GM21825 (cell line): ENCODE results near the gene SUSD3.
"Not testable (repeated sequence)": the region's sequence is repeated elsewhere in the genome, so short reads cannot be mapped to it uniquely, and the experiment has no call there.

Experiments used
- ATAC-seq: cut with Tn5 transposase; IDR thresholded peaks from one replicate; pipeline ENCODE4 v1.9.1; 2021; ENCODE audit warnings: mild to moderate bottlenecking, moderate library complexity; ENCODE audit not compliant: unreplicated experiment

Gene SUSD3

DNA sequence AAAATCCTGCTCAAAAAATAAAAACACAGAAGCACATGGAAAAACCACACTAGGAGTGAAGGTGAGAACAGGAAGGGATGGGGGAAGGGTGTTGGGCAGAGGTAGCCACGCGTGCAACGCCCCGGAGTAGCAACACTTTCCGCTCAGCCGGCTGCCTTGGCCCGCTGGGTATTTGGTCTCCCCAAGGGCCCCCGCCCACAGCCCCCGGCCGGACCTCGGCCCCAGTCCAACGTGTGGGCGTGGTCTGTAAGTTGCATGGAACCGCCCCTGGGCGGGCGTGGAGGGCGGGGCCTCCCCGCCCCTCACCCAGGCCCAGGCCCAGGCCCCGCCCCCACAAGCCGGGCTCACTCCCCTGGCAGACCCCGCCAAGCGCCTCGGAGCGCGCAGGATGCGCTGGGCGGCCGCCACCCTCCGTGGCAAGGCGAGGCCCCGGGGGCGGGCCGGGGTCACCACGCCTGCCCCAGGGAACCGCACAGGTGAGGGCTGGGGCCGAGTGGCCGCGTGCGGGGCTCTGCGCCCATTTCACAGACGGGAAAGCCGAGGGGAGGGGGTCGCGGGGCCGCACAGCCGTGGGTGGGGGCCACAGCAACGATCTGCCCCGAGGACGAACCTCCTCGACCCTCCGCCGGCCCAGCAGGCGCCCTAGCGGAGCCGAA is at the start of gene SUSD3:
TSS of gene SUSD3 (plus strand) at position 347 of the 656 bp plus-strand sequence. CDS start at position 389, 42 bp downstream.
- peak; percentile 41 for ATAC-seq

DNA sequence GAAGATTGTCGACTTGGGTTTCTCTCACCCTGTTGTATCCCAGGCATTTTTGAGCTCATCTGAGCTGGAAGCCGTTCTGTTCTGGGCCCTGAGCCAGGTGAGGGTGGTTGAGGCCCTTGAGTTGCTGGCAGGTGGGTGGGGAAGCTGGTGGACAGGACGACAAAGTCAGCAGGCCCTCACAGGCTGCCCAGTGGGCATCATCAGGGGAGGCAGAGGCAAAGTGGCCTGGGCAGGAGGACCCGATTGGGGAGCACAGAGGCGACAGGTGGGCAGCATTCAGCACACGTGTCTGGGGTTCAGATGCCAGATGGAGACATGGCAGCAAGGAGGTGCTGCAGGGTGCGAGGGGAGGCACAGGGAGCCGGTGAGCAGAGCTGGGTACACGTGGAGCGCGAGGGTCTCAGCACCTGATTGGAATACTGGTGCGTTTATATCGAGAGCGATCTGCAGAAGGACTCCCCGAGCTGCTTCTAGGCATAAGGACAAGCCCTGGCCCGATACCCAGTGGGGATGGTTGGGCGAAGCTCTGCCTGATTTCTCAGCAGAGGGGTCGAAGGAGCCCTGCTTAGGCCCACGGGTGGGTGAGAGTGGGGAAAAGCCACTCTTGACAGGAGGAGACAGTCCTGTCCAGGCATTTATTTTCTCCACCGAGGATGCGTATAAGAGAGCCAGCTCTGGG is 49.0 kb upstream of the SUSD3 start:
- ATAC-seq: no peak

DNA sequence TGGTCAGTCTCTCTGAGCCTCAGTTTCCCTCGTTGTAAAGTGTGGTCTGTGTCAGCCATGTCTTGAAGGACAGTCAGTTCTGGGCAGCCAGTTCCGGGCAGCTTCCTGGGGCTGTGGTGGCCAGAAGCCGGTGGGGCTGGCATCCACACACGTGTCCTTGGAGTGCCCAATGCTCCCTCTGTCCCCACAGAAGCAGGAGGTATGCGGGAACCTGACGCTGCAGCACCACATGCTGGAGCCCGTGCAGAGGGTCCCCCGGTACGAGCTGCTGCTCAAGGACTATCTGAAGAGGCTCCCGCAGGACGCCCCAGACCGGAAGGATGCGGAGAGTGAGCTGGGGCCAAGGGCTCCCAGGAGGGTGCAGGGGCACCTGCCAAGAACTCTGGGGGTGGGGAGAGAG is 48.4 kb upstream of the SUSD3 start:
- ATAC-seq: no peak

DNA sequence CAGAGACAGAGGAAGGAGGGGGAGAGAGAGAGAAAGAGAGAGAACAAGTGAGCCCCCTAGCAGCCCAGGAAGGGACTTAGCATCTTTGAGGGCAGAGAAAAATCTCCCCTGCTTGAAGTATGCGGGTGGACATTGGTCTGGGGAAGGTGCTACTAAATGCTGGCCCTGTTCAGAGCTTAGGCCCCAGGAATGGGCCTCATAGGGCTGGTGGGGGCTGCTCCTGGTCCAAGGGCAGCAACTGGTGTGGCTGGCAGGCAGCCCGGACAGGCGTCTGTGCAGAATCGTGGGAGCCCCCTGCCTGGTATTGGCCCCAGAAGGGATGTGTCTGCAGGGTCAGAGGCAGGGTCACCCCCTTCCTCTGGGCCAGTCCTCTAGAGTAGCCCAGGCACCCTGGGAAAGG is 47.8 kb upstream of the SUSD3 start:
- ATAC-seq: no peak

DNA sequence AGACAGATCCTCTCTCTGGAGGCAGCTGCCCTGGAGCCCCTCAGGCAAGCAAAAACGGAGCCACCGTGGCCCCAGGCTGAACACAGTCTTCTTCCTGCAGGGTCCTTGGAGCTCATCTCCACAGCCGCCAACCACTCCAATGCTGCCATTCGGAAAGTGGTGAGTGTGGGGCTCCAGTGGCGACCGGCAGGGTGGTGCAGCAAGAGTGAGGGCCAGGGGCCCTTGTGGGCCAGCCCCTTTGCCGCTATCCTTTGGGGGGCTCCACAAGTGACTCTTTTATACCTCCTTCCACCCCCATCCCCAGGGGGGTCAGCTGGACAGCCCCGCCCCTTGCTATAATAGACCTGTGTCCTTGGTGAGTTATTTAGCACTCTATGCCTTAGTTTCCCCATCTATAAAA is 47.4 kb upstream of the SUSD3 start:
- ATAC-seq: no peak

DNA sequence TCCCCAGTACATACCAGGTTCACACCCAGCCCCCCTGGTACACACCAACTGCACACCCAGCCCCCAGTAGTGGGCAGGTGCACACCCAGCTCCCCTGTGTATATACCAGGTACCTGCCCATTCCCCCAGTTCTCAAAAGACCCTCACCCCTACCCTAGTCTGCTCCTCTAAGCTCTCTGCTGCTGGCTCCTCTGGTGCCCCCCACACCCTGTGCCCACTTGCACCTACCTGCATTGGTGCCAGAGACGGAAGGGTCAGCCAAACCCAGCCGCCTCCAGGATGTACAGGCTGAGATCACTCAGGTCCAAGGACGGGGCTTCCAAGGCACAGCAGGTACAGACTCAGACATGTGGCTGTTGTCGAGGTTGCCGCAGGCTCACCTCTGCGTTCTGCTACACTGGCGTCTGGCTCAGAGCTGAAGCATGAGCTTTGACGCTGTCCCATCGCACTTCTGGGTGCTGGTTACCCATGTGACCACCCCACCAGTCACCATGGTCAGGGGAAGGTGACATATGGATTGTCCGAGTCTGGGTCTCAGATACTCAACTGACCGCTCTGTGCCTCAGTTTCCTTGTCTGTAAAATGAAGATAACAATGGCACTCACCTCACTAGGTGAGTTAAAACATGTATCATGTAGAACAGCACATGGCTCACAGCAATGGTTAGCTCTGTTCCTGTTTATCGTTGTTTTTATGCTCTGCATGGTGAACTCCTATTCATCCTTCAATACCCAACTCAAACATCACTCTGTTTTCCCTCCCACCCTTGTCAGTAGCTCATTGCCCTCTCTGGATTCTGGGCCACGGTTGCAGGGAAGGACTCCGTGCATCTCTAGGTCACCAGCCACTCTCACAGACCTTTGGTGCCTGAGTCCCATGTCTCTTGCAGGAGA is 45.3 kb upstream of the SUSD3 start:
- ATAC-seq: no peak

DNA sequence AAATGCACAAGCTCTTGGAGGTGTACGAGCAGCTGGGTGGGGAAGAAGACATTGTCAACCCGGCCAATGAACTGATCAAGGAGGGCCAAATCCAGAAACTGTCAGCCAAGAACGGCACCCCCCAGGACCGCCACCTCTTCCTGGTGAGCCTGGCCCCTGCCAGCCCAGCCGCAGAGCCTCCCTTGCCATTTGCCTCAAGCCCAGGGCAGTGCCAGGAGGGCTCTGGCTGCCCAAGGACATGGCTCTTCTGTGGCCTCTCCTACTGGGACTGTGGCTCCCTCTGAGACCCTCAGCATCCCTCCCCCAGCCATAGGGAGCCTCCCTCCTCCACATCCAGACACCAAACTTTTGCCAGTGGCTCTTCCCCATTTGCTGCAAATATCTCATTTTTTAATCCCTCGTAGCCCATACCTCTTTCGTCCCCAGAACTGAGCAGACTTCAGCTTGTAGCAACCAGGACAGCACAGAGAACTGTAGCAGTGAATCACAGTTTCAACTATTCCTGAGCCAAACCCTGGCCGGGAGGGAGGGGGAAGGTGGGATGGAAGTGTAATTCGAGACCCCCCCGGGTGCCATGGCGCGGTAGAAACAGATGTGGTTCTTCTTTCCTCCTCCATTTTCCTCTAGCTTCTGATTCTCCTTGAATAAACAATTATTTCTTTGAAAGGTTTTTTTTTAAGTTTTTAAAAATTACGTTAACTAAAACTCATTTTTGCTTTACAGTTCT is 44.5 kb upstream of the SUSD3 start:
- ATAC-seq: no peak

DNA sequence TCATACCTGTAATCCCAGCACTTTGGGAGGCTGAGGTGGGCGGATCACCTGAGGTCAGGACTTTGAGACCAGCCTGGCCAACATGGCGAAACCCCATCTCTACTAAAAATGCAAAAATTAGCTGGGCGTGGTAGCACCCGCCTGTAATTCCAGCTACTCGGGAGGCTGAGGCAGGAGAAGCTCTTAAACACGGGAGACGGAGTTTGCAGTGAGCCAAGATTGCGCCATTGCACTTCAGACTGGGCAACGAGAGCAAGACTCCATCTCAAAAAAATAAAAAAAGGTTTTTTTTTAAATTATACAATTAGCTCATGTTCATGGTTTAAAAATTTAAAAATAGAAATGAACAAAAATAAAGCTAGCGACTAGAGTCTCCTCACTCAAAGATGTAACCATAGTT is 43.3 kb upstream of the SUSD3 start:
- not testable (repeated sequence) for ATAC-seq

DNA sequence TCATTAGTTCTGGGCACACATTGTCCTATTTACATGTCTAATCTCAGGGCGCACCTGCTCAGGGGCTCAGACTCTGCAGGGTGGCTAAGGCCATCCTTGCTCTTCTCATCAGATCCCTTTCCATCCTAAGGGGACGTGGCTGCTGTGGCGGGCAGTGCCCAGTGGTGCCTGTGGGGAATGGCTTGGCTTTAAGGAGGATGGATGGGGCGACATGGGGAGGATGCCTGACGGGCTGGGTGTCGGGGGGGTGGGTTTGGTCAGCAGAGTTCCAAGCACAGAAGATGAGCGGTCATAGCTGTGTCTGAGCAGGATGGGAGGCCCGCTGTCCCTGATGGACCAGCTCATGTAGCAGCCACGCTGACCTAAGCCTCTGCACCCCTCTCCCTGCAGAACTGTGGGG is 40.9 kb upstream of the SUSD3 start:
- no peak for ATAC-seq

DNA sequence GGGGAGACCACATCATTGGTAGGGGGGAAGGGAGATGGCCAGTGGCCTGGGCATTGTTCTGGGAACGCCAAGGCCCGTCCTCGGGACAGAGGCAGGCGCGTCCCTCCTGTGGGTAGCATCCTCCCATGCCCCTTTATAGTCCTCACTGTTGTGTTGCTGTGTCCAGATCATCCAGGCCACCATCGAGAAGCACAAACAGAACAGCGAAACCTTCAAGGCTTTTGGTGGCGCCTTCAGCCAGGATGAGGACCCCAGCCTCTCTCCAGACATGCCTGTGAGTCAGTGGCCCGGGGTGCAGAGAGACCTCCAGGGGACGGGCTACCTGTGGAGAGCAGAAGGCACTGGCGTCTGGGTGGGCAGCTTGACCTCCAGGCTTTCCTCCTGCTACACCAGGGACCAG is 38.4 kb upstream of the SUSD3 start:
- no peak for ATAC-seq

DNA sequence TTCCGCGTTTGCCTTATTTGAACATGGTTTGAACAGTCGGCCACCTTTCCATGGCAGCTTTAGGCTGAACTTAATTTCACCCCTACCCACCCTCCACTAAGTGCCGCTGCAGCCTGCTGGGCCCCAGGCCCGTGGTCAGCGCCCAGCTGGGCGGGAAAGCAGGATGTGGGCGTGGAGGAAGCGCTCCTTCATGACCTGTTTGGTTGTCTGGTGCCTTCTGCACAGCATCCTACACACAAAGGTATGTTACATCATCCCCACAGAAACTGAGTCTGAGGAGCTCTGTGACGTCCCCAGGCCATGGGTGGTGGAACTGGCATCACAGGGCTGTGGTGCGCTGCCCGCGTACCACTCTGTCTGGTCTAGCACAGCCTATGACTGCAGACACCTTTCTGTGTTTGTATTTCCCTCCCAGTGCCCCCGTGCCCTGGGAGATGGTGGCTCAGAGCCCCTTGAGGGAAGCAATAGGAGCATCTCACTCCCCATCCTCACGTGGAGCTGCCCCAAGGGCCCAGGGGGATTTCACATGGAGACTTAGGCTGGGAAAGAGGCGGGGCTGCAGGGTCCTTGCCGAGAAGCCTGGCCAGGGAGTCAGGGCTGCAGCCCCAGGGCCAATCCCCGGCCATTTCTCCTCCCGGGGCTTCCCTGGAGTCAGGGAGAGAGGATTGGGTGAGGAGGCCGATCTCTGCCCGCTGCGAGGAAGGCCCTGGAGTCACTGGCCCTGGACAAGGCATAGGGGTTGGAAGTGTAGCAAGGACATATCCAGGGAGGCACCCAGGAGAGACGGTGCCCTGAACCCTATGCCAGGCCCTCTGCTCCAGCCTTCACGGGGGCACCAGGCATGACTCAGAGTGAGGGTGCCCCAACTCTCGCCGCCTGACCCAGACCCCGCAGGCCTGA is 37.5 kb upstream of the SUSD3 start:
- ATAC-seq: no peak

DNA sequence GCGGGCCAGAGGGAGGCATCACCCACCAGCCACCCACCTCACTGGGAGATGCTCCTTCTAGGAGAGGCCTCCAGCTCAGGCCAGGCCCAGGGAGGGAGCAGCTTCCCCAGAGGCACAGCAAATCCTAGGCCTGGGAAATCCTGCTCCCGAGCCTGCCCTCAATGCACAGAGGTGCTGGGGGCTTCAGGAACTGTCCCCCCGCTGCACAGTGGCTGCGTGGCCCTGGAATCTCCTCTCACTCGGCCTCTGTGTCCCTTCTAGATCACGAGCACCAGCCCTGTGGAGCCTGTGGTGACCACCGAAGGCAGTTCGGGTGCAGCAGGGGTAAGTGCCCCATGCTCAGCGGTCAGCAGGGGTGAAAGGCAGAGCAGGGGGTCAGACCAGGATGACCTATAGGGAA is 36.4 kb upstream of the SUSD3 start:
- no peak for ATAC-seq

DNA sequence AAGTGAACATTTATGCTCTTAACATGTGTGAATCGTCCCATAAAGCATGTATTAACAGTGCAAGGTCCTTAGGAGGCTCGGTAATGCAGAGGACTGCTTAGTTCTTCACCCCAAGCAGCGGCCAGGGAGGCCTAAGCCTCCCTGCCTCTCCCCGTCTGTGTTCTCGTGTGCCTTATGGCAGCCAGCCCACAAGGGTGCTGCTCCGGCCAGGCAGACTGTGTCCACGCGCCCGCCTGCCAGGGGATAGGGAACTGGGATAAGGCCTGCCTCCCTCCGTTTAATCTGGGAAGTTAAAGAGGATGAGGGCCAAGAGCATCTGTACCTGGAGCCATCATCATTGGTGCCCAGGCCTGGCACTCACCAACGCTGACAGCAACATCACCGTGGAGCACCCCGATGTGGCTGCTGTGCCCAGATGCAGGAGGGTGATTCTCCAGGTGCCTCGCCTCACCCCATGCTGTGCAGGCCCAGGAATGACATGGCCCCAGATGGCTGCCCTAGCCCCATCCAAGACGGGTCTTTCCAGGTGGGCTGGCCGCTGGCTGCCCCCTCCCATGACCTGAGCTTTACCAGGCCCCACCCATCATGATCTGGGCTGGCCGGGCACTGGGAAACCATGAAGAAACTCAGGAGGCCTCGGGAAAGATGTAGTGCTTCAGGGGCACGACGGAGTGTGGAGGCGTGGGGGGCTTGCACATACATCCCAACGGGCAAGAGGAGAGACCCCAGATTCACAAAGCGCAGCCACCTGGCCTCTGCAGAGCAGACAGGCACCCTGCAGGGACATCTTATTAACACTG is 35.6 kb upstream of the SUSD3 start:
- ATAC-seq: no peak

DNA sequence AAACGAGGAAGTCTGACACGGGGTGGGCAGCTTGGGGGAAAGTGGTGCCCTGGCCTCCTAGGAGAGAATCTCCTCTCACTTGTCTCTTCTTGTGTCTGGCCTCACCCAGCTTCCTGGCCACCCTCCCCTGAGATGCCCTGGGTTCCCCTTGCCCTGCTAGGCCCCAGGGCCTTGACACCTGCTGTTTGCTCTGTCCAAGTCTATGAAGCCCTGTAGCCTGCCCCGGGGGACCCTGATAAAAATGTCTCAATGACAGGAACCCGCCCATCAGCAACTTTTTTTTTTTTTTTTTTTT is 35.0 kb upstream of the SUSD3 start:
- ATAC-seq: no peak

DNA sequence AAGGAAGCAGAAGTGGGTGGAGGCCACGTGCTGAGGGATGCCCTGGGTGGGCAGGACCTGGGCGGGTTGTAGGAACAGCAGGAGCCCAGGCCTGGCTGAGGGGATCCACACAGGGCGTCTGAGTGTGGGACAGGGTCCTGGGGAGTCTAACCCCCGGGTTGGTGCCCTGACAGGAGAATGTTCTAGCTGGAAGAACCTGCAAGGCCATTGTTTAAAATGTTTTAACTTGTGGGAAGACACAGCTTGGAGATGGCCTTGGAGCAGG is 33.9 kb upstream of the SUSD3 start:
- ATAC-seq: no peak

DNA sequence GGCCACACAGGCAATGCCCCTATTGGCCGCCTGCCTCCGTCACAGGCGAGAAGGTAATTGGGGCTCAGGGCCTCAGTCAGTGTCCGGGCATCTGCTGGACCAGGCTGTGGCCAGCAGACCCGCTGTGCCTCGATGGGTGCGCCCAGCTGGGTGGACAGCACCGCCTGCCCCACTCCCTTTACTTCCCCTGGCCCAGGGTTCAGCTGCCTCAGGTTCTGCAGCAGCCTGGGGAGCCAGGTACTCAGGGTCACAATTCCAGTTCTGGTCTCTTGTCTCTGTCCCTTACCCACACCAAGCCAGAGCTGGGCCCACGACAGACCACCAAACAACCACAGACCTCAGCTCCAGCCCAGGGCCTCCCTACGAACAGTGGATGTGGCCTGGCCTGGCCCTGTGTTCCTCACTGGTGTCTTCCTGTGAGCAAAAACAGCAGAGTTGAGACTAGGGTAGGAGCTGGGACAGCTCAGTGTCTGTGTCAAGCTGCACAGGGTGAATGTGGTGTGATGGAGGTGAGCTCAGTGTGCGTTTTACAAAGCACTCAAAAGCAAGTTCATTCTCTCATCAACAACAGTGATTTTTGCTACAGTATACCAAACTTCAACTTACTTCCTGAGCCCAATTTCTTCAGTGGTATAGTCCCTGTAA is 33.4 kb upstream of the SUSD3 start:
- no peak for ATAC-seq

DNA sequence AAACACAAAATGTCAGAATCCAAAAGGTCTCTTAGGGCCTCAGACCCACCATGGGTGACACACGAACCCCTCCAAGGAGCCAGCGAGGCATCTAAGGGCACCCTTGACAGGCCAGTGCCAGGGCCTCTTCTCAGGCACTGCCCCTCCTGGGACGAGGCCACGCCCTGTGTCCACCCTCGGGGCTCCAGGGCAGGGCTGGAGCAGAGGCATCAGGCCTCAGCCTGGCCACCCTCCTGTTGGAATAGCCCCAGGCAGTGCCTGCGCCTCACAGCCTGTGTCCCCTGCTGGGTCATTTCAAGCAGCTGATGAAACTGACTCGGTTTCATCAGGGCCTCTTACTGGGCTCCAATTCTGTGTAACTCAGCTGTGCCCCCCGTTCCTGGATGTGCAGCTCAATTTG is 32.8 kb upstream of the SUSD3 start:
- ATAC-seq: no peak

DNA sequence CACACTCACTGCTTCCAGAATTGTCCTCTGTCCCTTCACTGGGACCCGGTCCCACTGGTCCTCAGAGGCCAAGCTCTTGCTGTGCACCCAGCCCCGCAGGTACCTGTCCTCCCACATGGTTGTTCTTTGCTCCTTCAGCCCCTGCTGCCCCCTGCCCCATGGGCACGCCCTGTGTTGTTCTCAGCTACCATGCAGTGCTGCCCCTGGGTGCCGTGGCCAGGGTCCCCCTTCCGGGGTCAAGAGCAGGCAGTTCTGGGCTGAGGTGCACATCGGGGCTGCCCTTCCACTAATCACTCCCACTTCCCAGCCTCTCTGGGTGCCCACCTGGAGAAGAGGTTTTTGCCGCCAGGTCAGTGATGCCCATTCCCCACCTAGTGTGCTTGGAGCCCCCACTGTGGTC is 31.9 kb upstream of the SUSD3 start:
- no peak for ATAC-seq

DNA sequence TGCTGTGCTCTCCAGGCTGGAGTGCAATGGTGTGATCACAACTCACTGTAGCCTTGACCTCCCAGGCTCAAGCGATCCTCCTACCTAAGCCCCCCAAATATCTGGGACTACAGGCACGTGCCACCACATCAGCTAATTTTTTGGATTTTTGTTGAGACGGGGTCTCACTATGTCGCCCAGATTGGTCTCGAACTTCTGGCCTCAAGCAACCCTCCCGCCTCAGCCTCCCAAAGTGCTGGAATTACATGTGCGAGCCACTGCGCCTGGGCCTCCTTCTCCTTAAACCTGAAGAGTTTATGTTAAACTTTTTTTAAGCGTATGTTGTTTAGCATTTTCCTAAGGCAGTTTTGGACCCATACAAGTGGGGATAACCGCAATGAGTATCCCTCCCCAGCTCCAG is 30.8 kb upstream of the SUSD3 start:
- no peak for ATAC-seq
